HUDEP-2 (cell line): ENCODE results near the gene SEC23A.
"Not testable (repeated sequence)": the region's sequence is repeated elsewhere in the genome, so short reads cannot be mapped to it uniquely, and the experiment has no call there.

Source experiments
- DNase-seq, 76 experiments: peaks; one replicate each; lab custom pipeline; 2025; ENCODE audit not compliant: unreplicated experiment in 76 of 76; lab: John Stamatoyannopoulos, UW

SEC23A gene

GRCh38 chr14:39034481-39035296, 68.3 kb downstream of the SEC23A start:
- DNase-seq: peak in 8 of 76 experiments; percentile 4 to 25 (median 9)

DNA sequence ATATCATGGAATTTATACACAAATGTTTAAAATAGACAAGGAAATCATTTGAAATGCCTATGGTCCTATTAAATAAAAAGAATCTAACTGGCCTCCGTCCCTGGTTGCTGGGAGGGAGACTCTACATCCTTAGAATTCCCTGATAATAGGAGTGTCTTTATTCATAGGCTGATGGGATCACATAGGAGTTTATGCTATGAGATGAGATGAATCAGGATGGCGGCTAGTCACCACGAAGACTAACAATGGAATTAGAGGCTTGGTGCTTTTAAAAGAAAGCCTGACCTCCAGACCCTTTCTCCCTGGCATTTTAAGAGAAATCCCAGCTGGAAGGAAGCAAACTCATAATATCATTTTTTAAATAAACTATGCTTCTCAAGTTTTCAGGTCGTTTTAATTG, 69.7 kb downstream of the SEC23A start:
- no peak for DNase-seq

- no peak for DNase-seq
These were observed 72.8 kb downstream of the SEC23A start for GRCh38 chr14:39030209-39030608.

DNA sequence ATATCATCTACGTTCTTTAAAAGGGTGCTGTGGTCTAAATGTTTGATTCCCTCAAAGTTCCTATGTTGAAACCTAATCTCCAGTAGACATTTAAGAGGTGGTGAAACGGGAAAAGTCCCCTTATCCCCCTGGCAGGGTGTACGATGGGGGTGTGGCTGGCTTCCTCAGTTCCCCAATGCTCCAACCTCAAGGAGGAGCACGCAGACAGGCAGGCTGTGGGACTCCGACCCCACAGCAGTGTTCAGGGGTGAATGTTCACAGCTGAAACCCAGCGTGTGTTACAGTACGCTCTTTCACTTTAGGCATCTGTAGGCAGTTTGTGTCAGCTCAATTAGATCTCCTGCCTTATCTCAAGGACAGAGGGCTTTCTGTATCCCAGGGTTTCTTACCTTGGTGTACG, 73.2 kb downstream of the SEC23A start:
- no peak for DNase-seq

DNA sequence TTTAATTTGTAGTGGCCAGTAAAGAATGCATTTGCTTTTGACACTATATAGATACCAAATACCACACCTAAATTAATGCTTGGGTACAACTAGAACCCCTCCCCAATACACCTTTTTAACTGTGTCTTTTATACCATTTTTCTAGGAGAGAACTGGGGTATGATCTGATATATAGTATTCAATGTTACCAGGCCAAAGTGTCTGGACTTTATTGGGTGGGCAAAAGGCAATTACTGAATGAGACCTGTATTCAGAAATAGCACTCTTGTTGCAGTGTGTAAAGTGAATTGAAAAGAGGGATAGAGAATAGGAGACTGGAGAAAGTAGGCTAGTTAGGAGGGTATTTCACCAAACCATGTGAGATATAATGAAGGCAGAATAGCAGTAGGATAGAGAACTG, 74.4 kb downstream of the SEC23A start:
- DNase-seq: no peak

DNA sequence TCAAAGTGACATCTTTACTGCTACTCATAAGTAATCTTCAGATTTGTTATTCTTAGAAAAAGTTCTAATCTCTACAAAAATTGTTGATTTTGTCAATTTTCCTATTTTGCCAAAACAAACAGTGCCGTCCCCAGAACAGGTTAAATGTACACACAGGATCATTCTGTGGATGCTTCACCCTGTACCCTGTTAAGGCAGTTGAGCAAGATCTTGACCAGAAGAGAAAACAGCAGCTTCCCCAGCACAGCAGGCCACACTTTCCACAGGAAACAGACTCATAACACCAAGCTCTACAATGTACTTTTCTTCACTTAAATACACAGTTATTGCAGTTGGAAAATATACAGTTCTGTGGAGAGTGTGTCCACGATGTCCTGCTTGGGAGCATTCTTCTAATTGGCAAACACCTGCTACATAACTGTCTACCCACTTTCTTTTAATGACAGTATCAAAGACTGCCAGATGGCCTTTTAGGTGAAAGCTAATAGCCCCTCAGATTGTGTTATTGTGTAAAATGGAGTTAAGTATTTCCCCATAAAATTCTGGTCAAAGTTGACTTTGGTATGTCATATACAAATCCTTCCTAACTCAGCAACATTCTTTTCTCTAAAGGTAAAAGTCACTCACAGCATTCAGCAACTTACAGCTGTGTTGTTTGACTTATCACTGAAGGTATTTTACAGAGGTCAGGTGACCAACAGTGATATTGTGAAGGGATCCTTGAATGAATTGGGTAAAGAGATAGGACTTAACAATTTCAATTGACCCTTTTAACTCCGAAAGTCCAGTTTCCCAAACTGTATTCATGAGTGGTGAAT, 77.0 kb downstream of the SEC23A start:
- DNase-seq: no peak

DNA sequence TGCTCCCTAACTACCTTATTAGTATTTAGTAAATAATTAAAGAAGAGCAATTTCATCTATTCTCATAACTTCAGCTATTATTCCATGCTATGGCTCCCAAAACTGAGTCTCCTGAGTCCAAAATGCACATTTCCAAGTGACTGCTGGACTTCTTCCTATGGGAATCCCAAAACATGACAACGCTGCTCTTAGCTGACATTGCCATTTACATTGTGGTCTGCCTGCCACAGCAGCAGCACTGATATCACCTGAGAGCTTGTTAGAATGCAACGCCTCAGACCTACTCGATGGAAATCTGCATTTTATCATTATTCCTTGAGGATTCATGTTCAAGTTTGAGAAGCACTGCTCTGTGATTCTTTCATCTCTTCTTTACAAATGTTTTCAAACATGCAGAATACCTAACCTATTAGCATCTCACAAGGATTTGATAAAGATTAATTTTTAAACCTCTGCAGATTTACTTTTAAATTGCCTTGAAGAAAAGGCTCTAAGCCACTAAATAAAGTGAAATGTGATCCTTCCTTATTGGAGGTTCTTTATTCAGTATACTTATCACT, 77.7 kb downstream of the SEC23A start:
- DNase-seq: no peak

DNA sequence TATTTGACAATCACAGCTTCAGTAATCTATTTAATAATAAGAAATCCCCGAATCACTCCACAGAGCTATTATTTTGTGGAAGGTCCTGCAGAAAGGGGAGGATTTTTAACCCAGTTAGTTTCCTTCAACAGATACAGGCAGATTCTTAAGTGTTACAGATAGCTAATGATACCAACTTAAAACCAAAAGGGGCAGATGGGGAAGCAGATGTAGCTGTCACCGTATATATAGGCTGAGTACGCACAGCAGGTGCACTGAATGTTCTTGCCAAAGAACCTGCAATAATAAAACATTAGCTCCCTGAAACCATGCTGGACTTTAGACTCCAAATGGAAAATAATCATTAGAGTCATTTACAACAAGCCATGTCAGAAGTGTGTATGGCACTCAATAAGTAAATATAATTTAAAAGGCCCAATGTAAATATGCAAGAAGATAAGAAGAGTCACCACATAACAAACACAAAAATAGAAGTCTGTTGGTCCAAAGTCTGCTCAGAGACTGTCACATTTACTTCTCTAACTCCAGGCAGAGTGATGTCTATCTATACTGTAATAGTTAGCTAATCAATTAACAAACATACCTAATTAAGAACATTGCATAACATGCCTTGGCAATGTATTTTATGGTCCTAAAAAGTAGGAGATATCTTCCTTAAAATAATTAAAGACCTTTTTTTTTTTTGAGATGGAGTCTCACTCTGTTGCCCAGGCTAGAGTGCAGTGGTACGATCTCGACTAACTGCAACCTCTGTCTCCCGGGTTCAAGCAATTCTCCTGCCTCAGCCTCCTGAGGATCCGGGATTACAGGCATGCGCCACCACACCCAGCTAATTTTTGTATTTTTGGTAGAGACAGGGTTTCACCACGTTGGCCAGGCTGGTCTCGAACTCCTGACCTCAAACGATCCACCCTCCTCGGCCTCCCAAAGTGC, 78.8 kb downstream of the SEC23A start:
- DNase-seq: no peak

- DNase-seq: not testable (repeated sequence)
These were observed 85.7 kb downstream of the SEC23A start for GRCh38 chr14:39017096-39018016.

GRCh38 chr14:39016733-39017095, 86.3 kb downstream of the SEC23A start:
- DNase-seq: no peak

DNA sequence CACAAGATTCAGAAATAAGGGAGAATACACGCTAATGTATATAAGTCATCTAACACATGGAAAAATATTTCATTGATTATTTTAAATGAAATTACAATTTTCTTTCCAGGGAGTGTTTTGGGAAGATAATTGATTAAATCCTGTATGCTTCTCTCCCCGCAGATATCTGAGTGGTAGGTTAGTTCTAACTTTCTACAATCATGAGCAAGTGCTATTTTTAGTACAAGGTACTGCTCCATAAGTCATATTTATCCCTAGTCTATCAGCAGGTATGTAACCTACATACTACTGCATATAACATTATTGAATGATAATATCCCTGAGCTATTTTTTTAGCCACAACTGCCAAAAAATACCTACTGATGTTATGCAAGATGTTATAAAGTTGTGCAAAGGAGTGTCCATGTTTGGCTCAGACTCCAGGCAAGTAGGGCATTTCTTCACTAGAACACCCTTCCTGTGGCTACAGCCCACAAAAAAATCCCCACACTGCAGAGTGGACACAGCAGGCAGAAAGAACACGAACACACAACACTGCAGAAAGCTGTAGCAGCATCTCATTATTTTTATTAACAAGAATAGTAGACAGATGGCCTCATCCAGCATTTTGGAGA, 87.0 kb downstream of the SEC23A start:
- no peak for DNase-seq

- DNase-seq: peak in 9 of 76 experiments; percentile 1 to 23 (median 8)
These were observed 87.6 kb downstream of the SEC23A start for GRCh38 chr14:39015360-39015961.

DNA sequence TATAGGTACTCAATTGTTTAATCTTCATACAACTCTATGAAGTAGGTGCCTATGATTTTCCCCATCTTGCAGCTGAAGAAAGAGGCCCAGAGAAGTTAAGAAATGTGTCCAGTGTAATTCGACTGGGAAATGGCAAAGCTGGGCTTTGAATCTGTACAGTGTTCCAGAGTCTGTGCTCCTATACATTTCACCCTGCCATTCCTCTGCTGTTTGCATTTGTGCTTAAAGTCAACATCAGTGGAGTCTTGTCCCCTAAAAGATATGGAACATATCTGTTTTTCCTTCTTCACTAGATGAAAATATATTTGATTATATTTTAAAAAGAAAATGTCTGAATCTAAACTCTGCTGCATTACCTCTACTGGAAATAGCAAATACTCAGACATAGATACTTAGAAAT, 88.6 kb downstream of the SEC23A start:
- DNase-seq: no peak

DNA sequence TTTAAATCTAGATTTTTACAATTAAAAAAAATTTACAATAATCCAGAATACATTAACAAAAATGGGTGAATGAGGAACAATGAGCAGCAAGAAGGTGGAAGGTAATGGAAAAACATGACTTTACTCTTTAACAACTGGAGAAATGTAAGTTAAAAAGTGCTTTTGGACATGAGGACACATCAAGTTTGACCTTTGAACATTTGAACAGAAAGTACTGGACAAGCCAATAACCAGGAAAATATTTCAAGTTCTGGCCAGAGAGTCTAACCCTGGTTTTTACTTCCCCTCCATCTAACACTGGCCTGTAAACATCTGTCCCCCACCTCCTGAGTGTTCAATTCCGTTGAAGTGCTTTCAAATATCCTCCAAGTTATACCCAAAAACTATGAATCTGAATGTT, 94.1 kb downstream of the SEC23A start:
- DNase-seq: not testable (repeated sequence)

- DNase-seq: no peak
These were observed 96.2 kb downstream of the SEC23A start for GRCh38 chr14:39006721-39007410.

GRCh38 chr14:39005044-39005880, 97.8 kb downstream of the SEC23A start:
- no peak for DNase-seq

DNA sequence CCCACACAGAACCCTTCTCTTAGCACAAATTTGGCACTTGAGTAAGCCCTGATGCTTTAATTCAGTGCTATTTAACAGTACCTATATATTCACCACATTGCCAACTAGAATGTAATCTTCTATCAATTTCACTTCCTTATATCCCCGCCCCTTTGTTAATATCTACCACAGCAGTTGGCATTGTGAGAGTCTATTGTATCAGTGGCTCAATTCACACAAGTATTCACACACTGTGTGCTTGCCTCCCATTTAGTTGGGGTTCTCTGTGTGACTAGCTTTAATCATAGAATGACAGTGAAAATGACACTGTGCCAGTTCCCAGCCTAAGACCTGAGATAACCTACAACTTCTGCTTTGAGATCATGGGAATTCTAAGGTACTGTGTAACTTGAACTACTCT, 103.1 kb downstream of the SEC23A start:
- no peak for DNase-seq
